ENCODE measurements around the gene TCEAL3.

GRCh38 chrX:103647630-103648029, 39.9 kb downstream of the TCEAL3 start:
- TF ChIP-seq RBBP5 (conservative IDR thresholded peaks at IDR 0.05) (no peak), CTCF (IDR thresholded peaks at IDR 0.05 in 2 of 3, conservative IDR thresholded peaks at IDR 0.05 in 1 of 3; ENCODE audit: control insufficient read depth in 2 of 3, extremely low read depth in 1 of 3, insufficient read depth in 1 of 3, low read depth in 3 of 3, low read length in 3 of 3) (no peak), KLF5 (IDR thresholded peaks at IDR 0.05; ENCODE audit: partially characterized antibody) (no peak)

All from GM12878 (cell line).